ENCODE data around the gene ACER1.

GRCh38 chr19:6268382-6268771 is 65.0 kb downstream of the ACER1 start:
- no peak for TF ChIP-seq CTCF (IDR thresholded peaks at IDR 0.05)
- TF ChIP-seq POLR2A (IDR thresholded peaks at IDR 0.05) = no peak
